K562 (cell line): ENCODE results near the gene ST6GALNAC2. TPM values are rescaled to one million over a fixed set of nuclear protein-coding genes. Genes with fewer than 3 reads are reported as not detected.

Experiments
- ATAC-seq: fragments of 200-7000 bp; cut with Tn5 transposase; 3 replicates; pipeline ENCODE4 v1.9.1; 2020; ENCODE audit warnings: moderate library complexity
- BruUV-seq: library from RNA; stranded (reverse); fragments of 400-500 nt; replicated peaks from 2 replicates; lab custom pipeline; 2021; lab: Mats Ljungman, UMichigan
- CTCF ChIA-PET: fragments of 300-600 bp; formaldehyde crosslinking; extraction: SDS; loops from one replicate; lab custom pipeline; 2021; ENCODE audit warnings: low intra/inter-chr PET ratio; lab: Yijun Ruan, JAX
- POLR2A ChIA-PET: fragments of 300-600, 350-650 bp; sonication (Branson Sonifier 250); formaldehyde crosslinking; extraction: SDS; loops from one replicate; lab custom pipeline; 2021; ENCODE audit warnings: antibody characterized with exemption, inconsistent platforms; lab: Yijun Ruan, JAX
- DNase-seq, 4 experiments: peaks; one replicate each; pipeline versions ENCODE4 v3.0.0 to v3.0.0-alpha.2; 2011 to 2018; ENCODE audit warnings: low spot score in 3 of 4, mixed read lengths in 3 of 4; ENCODE audit errors: extremely low read depth in 1 of 4
- FAIRE-seq: peaks from 2 replicates; lab custom pipeline; 2011; peaks lifted over from hg19 to GRCh38; lab: Jason Lieb, UNC
- H2AFZ ChIP-seq: 2 replicates; pipeline ENCODE4 v1.6.0; 2011; ENCODE audit warnings: low read depth, low read length, control low read depth, inconsistent platforms
- H3K27ac ChIP-seq: fragments of 200-600 bp; 3 replicates; pipeline ENCODE4 v1.8.0; 2011; ENCODE audit warnings: low read depth, mild to moderate bottlenecking, control low read depth, inconsistent platforms, low read length, moderate library complexity, mixed read lengths; ENCODE audit errors: extremely low read depth
- H3K27me3 ChIP-seq, 2 experiments: fragments of 300-600 bp in 1 of 2; 2 replicates in 1 of 2; 3 replicates in 1 of 2; pipeline versions ENCODE4 v1.6.0 to v1.8.0; 2011; ENCODE audit warnings: inconsistent platforms in 2 of 2, low read length in 2 of 2, mild to moderate bottlenecking in 1 of 2, mixed read lengths in 1 of 2, moderate library complexity in 1 of 2; ENCODE audit not compliant: control insufficient read depth in 2 of 2, insufficient read depth in 2 of 2
- H3K36me3 ChIP-seq: fragments of 300-600 bp; 3 replicates; pipeline ENCODE4 v1.8.0; 2011; ENCODE audit warnings: mild to moderate bottlenecking, low read length, inconsistent platforms; ENCODE audit not compliant: control insufficient read depth, insufficient read depth
- H3K4me1 ChIP-seq, 2 experiments: fragments of 200-600 bp in 1 of 2; replicated peaks in 1 of 2; 2 replicates in 1 of 2; 3 replicates in 1 of 2; pipeline versions ENCODE4 v1.5.1 to v1.8.0; 2011; ENCODE audit warnings: inconsistent platforms in 2 of 2, low read length in 2 of 2, mild to moderate bottlenecking in 1 of 2, mixed read lengths in 1 of 2, moderate library complexity in 1 of 2; ENCODE audit not compliant: control insufficient read depth in 2 of 2, insufficient read depth in 2 of 2
- H3K4me2 ChIP-seq: 2 replicates; pipeline ENCODE4 v1.6.1; 2011; ENCODE audit warnings: low read length, control low read depth, inconsistent platforms, mixed read lengths; ENCODE audit not compliant: insufficient read depth
- H3K4me3 ChIP-seq: fragments of 200-600 bp; sonication (generic), shearing (Covaris generic); 2 replicates; pipeline ENCODE4 v1.5.1; 2016; ENCODE audit warnings: control low read depth, inconsistent platforms
- H3K79me2 ChIP-seq: fragments of 200-600 bp; 3 replicates; pipeline ENCODE4 v1.8.0; 2011; ENCODE audit warnings: low read length, inconsistent platforms; ENCODE audit not compliant: control insufficient read depth, insufficient read depth
- H3K9ac ChIP-seq, 2 experiments: 2 replicates each; pipeline versions ENCODE4 v1.6.0 to v1.6.1; 2011; ENCODE audit warnings: low read depth in 2 of 2, low read length in 2 of 2, control low read depth in 1 of 2, inconsistent platforms in 1 of 2, mild to moderate bottlenecking in 1 of 2, mixed read lengths in 1 of 2; ENCODE audit not compliant: insufficient read depth in 1 of 2
- H3K9me1 ChIP-seq: one replicate; pipeline ENCODE4 v1.6.0; 2011; ENCODE audit warnings: inconsistent platforms, mild to moderate bottlenecking, low read length, moderate library complexity; ENCODE audit not compliant: control insufficient read depth, insufficient read depth
- H3K9me3 ChIP-seq: replicated peaks from 2 replicates; pipeline ENCODE4 v1.5.1; 2011; ENCODE audit warnings: low read depth, low read length, inconsistent platforms; ENCODE audit not compliant: control insufficient read depth, insufficient read depth
- H4K20me1 ChIP-seq: replicated peaks from 2 replicates; pipeline ENCODE4 v1.6.1; 2011; ENCODE audit warnings: low read length, inconsistent platforms, mixed read lengths; ENCODE audit not compliant: control insufficient read depth, insufficient read depth
- C11orf30 ChIP-seq: fragments of 450-650 bp; IDR thresholded peaks from 2 replicates; pipeline ENCODE4 v1.6.1; 2016; ENCODE audit warnings: low read depth, mild to moderate bottlenecking
- ESRRA ChIP-seq: fragments of 450-650 bp; IDR thresholded peaks from 2 replicates; pipeline ENCODE4 v1.6.1; 2014; ENCODE audit warnings: low read depth, mild to moderate bottlenecking, moderate library complexity, borderline replicate concordance
- KDM4B ChIP-seq, 2 experiments: fragments of 450-650 bp in 1 of 2; sonication (generic) in 1 of 2; IDR thresholded peaks; 2 replicates each; pipeline ENCODE4 v1.6.1; 2016 to 2017; ENCODE audit warnings: borderline replicate concordance in 2 of 2, antibody characterized with exemption in 1 of 2, low read depth in 1 of 2, mild to moderate bottlenecking in 1 of 2
- MAFG ChIP-seq: fragments of 450-650 bp; conservative IDR thresholded peaks from 2 replicates; pipeline ENCODE4 v1.6.1; 2016; ENCODE audit warnings: missing genetic modification characterization, missing compliant biosample characterization
- PTRF ChIP-seq: fragments of 450-650 bp; IDR thresholded peaks from 2 replicates; pipeline ENCODE4 v1.6.1; 2016; ENCODE audit warnings: mild to moderate bottlenecking, missing genetic modification characterization, missing compliant biosample characterization
- RBM17 ChIP-seq: fragments of 200-400 bp; formaldehyde crosslinking; IDR thresholded peaks from 2 replicates; pipeline ENCODE4 v1.6.1; 2017; ENCODE audit warnings: low read depth, mild to moderate bottlenecking, low read length, borderline replicate concordance
- RHOXF2B ChIP-seq: fragments of 250-450 bp; sonication (Bioruptor Pico); conservative IDR thresholded peaks from 2 replicates; pipeline ENCODE4 v1.5.1; 2021
- SMARCA5 ChIP-seq: fragments of 450-650 bp; IDR thresholded peaks from 2 replicates; pipeline ENCODE4 v1.6.1; 2016
- TCF7L2 ChIP-seq: fragments of 150-350 bp; IDR thresholded peaks from 2 replicates; pipeline ENCODE4 v1.6.1; 2016; ENCODE audit warnings: low read depth, mild to moderate bottlenecking, low read length, moderate library complexity
- ZC3H4 ChIP-seq: sonication (generic); formaldehyde crosslinking; IDR thresholded peaks from 2 replicates; pipeline ENCODE4 v1.9.0; 2021; ENCODE audit warnings: missing genetic modification reagents, borderline replicate concordance
- ZNF175 ChIP-seq: fragments of 200-800 bp; sonication (Bioruptor generic); IDR thresholded peaks from 2 replicates; pipeline ENCODE4 v1.6.1; 2016; ENCODE audit warnings: low read depth, mild to moderate bottlenecking, missing genetic modification characterization, missing compliant biosample characterization
- ZNF695 ChIP-seq: fragments of 450-650 bp; formaldehyde crosslinking; IDR thresholded peaks from 2 replicates; pipeline ENCODE4 v1.4.0; 2020; ENCODE audit warnings: mild to moderate bottlenecking, moderate library complexity
- WGBS: fragments of 100-300 bp; shearing (Covaris generic); methylation state at CpG from one replicate; pipeline ENCODE4 v1.1.6; 2016; ENCODE audit warnings: low coverage, mixed read lengths; ENCODE audit not compliant: insufficient coverage; ENCODE audit errors: missing lambda C conversion rate; 5-methylcytosine and 5-hydroxymethylcytosine counted together
- in situ Hi-C: fragments of 300-500 bp; cut with MboI; formaldehyde crosslinking; loops from 4 replicates; pipeline ENCODE4 v1.15.0; 2018; ENCODE audit warnings: inconsistent platforms, mixed read lengths
- intact Hi-C: fragments of 100-400 bp; cut with micrococcal nuclease; formaldehyde crosslinking; loops from 2 replicates; pipeline ENCODE4 v1.14.2; 2022
- polyA plus RNA-seq, 8 experiments: library from polyadenylated mRNA; depleted of rRNA in 4 of 8; stranded (reverse) in 5 of 8; unstranded in 3 of 8; fragments of >200 nt; fragmentation: Nextera tagmentation in 2 of 8; fragmentation: Illumina TruSeq in 1 of 8; extraction: Ambion mirVana in 2 of 8; extraction: Trizol in 1 of 8; gene quantifications; 2 replicates each; pipeline versions ENCODE4 v1.2.1 to v1.2.3, GENCODE V29; 2011 to 2014; ENCODE audit warnings: inconsistent platforms in 1 of 8, missing spikeins in 1 of 8
- total RNA-seq, 7 experiments: library from RNA; depleted of rRNA in 6 of 7; stranded (reverse); fragments of >200 nt in 6 of 7; fragmentation: Illumina TruSeq in 2 of 7; extraction: Trizol in 2 of 7; gene quantifications; 2 replicates each; pipeline versions ENCODE4 v1.2.1 to v1.2.3, GENCODE V29; 2011 to 2021; ENCODE audit warnings: low replicate concordance in 1 of 7

The ST6GALNAC2 gene
- total and polyA plus RNA-seq, 9 of the 15 experiments (the other 6 are each of a cell fraction or from before 2014, with no cell fraction given), result 0.18 TPM; not detected in 8

DNA sequence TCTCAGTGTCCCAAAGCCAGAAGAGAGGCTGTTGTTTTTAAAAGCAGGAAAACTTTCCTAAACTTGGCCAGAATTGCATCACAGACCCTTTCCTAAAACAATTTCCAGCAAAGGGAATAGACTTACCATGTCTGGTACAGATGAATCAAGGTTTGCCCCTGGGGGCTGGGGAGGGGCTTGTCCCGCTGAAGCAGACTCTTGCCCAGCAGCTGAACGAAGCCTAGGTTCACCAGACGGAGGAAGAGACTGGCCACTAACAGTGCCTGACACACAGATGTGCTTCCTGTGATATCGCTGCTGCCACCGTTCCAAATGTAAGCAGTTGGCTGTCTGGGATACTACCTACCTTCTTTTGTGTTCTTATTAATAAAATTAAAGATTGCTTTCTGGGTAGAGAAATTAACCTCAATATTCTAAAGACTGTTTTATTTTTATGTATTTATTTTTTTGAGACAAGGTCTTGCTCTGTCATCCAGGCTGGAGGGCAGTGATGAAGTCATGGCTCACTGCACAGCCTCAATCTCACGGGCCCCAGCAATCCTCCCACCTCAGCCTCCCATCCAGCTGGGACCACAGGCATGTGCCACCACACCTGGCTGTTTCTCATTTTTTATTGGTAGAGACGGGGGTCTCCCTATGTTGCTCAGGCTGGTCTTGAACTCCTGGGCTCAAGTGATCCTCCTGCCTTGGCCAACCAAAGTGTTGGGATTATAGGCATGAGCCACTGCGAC lies 32.3 kb downstream of the ST6GALNAC2 start:
- ChIA-PET POLR2A (interaction anchor here (1.0 to 1.1 kb wide), 2 partner anchors 9 to 13 kb away, joined by 3 to 7 read pairs; no protein-coding TSS in a partner anchor), CTCF (no interaction called here)
- WGBS, result 50% methylated on average over 8 of the region's 8 CpGs

DNA sequence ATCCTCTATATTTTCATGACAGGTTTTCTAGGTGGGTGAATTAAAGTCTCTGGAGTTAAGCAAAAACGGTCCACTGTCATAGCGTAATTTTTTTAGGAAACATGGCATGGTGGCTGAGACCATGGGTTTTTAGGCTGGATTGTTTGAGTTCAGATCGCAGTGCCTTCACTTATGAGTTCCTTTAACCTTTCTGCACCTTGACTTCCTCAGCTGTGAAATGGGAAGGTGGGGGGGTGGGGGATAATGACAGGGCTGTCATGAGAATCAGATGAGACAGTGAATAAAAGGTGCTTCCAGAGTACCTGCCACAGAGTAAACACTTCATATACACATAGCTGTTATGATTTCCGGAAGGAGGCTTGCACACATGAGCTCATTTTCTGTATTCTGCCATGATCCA lies 34.0 kb downstream of the ST6GALNAC2 start:
- intact Hi-C loops, result no loop called here
- Histone ChIP-seq H3K9ac (no peak overlapping the region), H3K4me1 (peaks cover 7 to 11% of the 10 kb centered on the region in 2 experiments)

More for the DNA sequence above, 32.3 kb downstream of the ST6GALNAC2 start:
- no peak overlapping the region for H2AFZ ChIP-seq
- H3K9me3 ChIP-seq, result no peaks in the 10 kb centered on the region
- no peaks in the 10 kb centered on the region for H3K27me3 ChIP-seq
- TF ChIP-seq SMARCA5 (no peak), RBM17 (no peak), RHOXF2B (CRISPR knock-in tag) (no peak), C11orf30 (no peak), ZC3H4 (CRISPR knock-in tag) (no peak), KDM4B (IDR thresholded peaks at IDR 0.05; ENCODE audit: borderline replicate concordance in 2 of 2, low read depth in 1 of 2) (no peak), ZNF175 (CRISPR knock-in tag) (no peak), ZNF695 (no peak), PTRF (tag) (no peak)
- H4K20me1 ChIP-seq, result no peaks in the 10 kb centered on the region
- H3K79me2 ChIP-seq, result peaks cover 21% of the 10 kb centered on the region
- ATAC-seq, result no peak
- BruUV-seq, result no TSS peak
- no peak overlapping the region for H3K4me3 ChIP-seq
- H3K4me2 ChIP-seq, result no peak overlapping the region
- no peak for DNase-seq
- peaks cover 3% of the 10 kb centered on the region; the same call in 2 of the 3 replicates for H3K36me3 ChIP-seq
- no peak for FAIRE-seq
- H3K27ac ChIP-seq, result no peak overlapping the region
- H3K4me1 ChIP-seq, result peaks cover 8 to 10% of the 10 kb centered on the region in 2 experiments
- no peaks in the 10 kb centered on the region for H3K9me1 ChIP-seq
- no peak overlapping the region; a peak in 1 of 4 replicates for H3K9ac ChIP-seq
- in situ Hi-C loops (no loop called here), intact Hi-C loops (no loop called here)

More for the DNA sequence above, 34.0 kb downstream of the ST6GALNAC2 start:
- no peaks in the 10 kb centered on the region for H3K9me1 ChIP-seq
- H3K36me3 ChIP-seq, result no peaks in the 10 kb centered on the region
- ChIA-PET POLR2A (interaction anchor here (0.9 to 1.5 kb wide), 5 partner anchors 10 to 72 kb away, joined by 3 to 7 read pairs (median 3); no protein-coding TSS in a partner anchor), CTCF (no interaction called here)
- H3K27me3 ChIP-seq, result no peaks in the 10 kb centered on the region
- TF ChIP-seq MAFG (tag) (no peak), ESRRA (peak; percentile 61; the same call in 1 of the 2 replicates), TCF7L2 (no peak)
- in situ Hi-C loops, result no loop called here
- H3K4me2 ChIP-seq, result no peak overlapping the region
- no TSS peak for BruUV-seq
- no peak overlapping the region for H3K27ac ChIP-seq
- no peak for ATAC-seq
- FAIRE-seq, result no peak
- DNase-seq, result no peak
- no peaks in the 10 kb centered on the region for H3K9me3 ChIP-seq
- no peak overlapping the region for H2AFZ ChIP-seq
- H3K4me3 ChIP-seq, result no peak overlapping the region
- no peaks in the 10 kb centered on the region for H4K20me1 ChIP-seq
- WGBS, result 51% methylated on average over 4 of the region's 4 CpGs
- peaks cover 4% of the 10 kb centered on the region for H3K79me2 ChIP-seq
